OCI-LY1 (cell line): ENCODE measurements around the gene UBTD2.

Source experiments
- CTCF ChIP-seq: fragments of 200-600 bp; sonication (generic), shearing (Covaris generic); IDR thresholded peaks from 2 replicates; pipeline ENCODE4 v1.5.1; 2017; ENCODE audit warnings: mild to moderate bottlenecking, antibody characterized with exemption, low read length, moderate library complexity, mixed read lengths
- EZH2 ChIP-seq: fragments of 200-600 bp; sonication (generic), shearing (Covaris generic); IDR thresholded peaks from 2 replicates; pipeline ENCODE4 v1.8.0; 2017; ENCODE audit warnings: borderline replicate concordance, mixed run types, mild to moderate bottlenecking, antibody characterized with exemption, low read length, moderate library complexity, mixed read lengths

GRCh38 chr5:172209714-172210113, 73.8 kb downstream of the UBTD2 start:
- TF ChIP-seq CTCF (no peak), EZH2 (no peak)
